Measurements from ENCODE around the gene ZMIZ1. TPM values are rescaled to one million over a fixed set of nuclear protein-coding genes. Genes with fewer than 3 reads are reported as not detected.

The ZMIZ1 gene
- total and polyA plus RNA-seq, 2 experiments from 2014 or later = 9.2 to 30.9 TPM

GRCh38 chr10:79300711-79301110 lies 231.9 kb downstream of the ZMIZ1 start:
- no peak overlapping the region for H3K4me3 ChIP-seq
- Mint-ChIP-seq H3K4me1 (no peaks in the 10 kb centered on the region), H3K9me3 (no peaks in the 10 kb centered on the region), H3K4me3 (no peak overlapping the region), H3K27me3 (ENCODE audit: insufficient read depth, low read depth, poor library complexity) (peaks cover 14% of the 10 kb centered on the region), H3K27ac (no peak overlapping the region; the same call in 1 of the 2 replicates), H3K36me3 (ENCODE audit: low read depth) (peaks cover 42% of the 10 kb centered on the region)
- no peak overlapping the region for H3K4me2 ChIP-seq
- no peaks in the 10 kb centered on the region for H3K79me2 ChIP-seq (replicated peaks; ENCODE audit: insufficient read depth)
- DNase-seq (ENCODE audit: low spot score) (no peak), ATAC-seq (no peak)
- TF ChIP-seq REST (IDR thresholded peaks at IDR 0.05; ENCODE audit: unreplicated experiment) (no peak), STAT1 (IDR thresholded peaks at IDR 0.05; ENCODE audit: unreplicated experiment) (no peak), ETS1 (IDR thresholded peaks at IDR 0.05) (no peak), JUNB (IDR thresholded peaks at IDR 0.05; ENCODE audit: unreplicated experiment) (no peak), ZNF462 (CRISPR knock-in tag; IDR thresholded peaks at IDR 0.05) (no peak), POLR2AphosphoS5 (IDR thresholded peaks at IDR 0.05; ENCODE audit: low read depth) (no peak), NANOG (IDR thresholded peaks at IDR 0.05; ENCODE audit: borderline replicate concordance) (no peak), EZH2 (IDR thresholded peaks at IDR 0.05; ENCODE audit: low read depth, unreplicated experiment) (no peak)
- no peak overlapping the region for H3K27ac ChIP-seq (ENCODE audit: low read depth)
- H4K20me1 ChIP-seq (replicated peaks; ENCODE audit: insufficient read depth) = no peaks in the 10 kb centered on the region
- no peak overlapping the region for H2AFZ ChIP-seq
- no peaks in the 10 kb centered on the region for H3F3A ChIP-seq (replicated peaks; ENCODE audit: low read depth)
- no peaks in the 10 kb centered on the region for H3K27me3 ChIP-seq (ENCODE audit: insufficient read depth)
- H3K36me3 ChIP-seq (ENCODE audit: insufficient read depth) = no peaks in the 10 kb centered on the region
- no peaks in the 10 kb centered on the region for H3K4me1 ChIP-seq (ENCODE audit: insufficient read depth)
- H3K9me2 ChIP-seq (ENCODE audit: insufficient read depth) = no peaks in the 10 kb centered on the region

Measured in GM23338 (cell line).